T47D (cell line): ENCODE measurements around the gene ZKSCAN3.
"Not testable (repeated sequence)": the region's sequence is repeated elsewhere in the genome, so short reads cannot be mapped to it uniquely, and the experiment has no call there.

Source experiments
- DNase-seq, 2 experiments: peaks; one replicate each; pipeline versions ENCODE4 v3.0.0 to v3.0.0-alpha.2; 2011 to 2012; ENCODE audit warnings: low read depth in 1 of 2, low spot score in 1 of 2
- JUND ChIP-seq: IDR thresholded peaks from 2 replicates; pipeline ENCODE4 v1.6.1; 2012; ENCODE audit warnings: low read depth
- in situ Hi-C: cut with HindIII; loops from 2 replicates; pipeline ENCODE4 v1.10.0; 2016; ENCODE audit warnings: low sequenced_read_pairs, low pct_unique_long_range_greater_than_20kb

ZKSCAN3 gene

GRCh38 chr6:28349892-28350737, at the start of gene ZKSCAN3:
ZKSCAN3 (plus strand) TSS chr6:28349947; CDS start chr6:28359587, 9,640 bp downstream.
- no peak for TF ChIP-seq JUND
- peak; percentile 61 to 85 for DNase-seq
- in situ Hi-C loops = no loop called here

DNA sequence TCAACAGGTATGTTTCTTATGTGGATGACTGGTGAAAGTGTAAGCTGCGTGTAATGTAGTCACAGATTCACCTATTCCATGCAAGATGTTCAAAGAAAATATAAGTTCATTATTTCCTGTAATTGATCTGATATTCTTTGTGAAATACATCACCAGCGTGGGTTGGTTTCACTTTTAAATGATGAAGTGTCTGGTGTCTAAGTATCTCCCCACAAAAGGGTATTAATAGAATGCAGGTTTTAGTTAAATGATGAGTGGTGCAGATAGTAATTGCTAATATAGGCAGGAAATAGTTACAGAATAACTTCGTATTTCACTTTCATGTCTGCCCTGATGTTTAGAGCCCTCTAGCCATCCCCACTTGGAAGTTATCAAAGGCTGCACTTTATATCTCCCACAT, 46.2 kb upstream of the ZKSCAN3 start:
- TF ChIP-seq JUND = no peak
- DNase-seq = no peak
- in situ Hi-C loops = no loop called here

- in situ Hi-C loops = not testable (repeated sequence)
These were observed 43.4 kb upstream of the ZKSCAN3 start for GRCh38 chr6:28306363-28306762.

DNA sequence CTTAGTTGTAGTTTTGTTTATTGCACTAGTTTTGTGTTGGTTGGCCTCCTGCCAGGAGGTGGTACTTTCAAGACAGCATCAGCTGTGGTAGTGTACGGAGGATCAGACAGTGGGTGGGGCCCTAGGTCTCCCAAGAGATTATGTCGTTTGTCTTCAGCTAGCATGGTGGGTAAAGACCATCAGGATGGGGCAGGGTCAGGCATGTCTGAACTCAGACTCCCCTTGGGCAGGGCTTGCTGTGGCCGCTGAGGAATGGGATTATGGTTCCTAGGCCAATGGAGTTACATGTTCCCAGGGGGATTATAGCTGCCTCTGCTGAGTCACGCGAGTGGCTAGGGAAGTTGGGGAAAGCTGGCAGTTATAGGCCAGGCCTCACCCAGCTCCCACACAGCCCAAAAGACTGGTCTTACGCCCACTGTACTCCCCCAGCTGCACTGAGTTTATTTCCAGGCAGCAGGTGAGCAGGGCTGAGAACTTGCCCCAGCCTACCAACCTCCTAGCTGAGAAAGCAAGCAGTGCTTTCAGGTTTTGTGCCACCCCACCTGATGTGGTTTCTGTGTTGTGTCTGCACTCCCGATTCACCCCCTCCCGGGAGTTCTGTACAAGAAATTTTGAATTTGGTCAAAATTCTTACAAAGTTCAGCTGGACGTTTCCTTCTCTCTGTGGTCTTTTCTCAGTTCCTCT, 38.5 kb upstream of the ZKSCAN3 start:
- no peak for DNase-seq
- in situ Hi-C loops = no loop called here
- no peak for TF ChIP-seq JUND

More at GRCh38 chr6:28306363-28306762, 43.4 kb upstream of the ZKSCAN3 start:
- not testable (repeated sequence) for DNase-seq

DNA sequence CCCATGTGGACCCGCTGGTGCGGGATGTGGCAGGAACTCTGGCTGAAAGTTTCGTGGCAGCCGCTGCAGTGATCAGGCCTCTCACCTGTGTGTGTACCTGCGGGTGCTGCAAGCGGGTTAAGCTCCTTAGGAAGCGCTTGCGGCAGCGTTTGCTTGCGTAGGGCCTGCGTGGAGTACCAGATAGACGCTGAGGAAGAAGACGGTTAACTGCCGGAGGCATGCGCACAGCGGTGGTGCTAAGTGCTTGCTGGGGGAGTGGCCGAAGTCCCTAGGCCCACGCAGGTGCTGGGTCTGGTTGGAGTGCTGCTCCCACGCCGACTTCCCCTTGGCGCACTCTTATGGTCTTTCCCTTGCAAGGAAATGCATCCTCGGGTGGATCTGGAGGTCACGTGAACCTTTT, 36.8 kb upstream of the ZKSCAN3 start:
- TF ChIP-seq JUND = no peak
- no peak for DNase-seq
- in situ Hi-C loops = no loop called here

DNA sequence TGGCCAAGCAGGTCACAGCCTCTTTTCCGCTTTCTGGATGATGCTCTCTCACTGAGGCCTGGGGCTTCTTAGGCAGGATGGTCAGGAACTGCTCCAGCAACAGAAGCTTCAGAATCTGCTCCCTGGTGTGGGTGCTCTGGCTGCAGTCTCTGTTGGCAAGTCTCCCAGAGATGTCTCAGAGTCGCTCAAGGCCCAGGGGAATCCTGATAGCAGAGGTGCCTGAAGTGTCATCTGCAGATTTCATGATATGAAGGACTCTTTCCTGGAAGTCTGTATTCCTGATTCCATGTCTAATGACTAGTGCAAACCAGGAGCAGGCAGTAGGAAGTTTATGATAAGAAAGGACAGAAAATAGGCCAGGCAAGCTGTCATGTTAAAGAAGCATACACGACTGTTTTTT, 34.1 kb upstream of the ZKSCAN3 start:
- in situ Hi-C loops = no loop called here
- no peak for DNase-seq
- no peak for TF ChIP-seq JUND

GRCh38 chr6:28317866-28318265, 31.9 kb upstream of the ZKSCAN3 start:
- DNase-seq, in situ Hi-C loops: not testable (repeated sequence)

DNA sequence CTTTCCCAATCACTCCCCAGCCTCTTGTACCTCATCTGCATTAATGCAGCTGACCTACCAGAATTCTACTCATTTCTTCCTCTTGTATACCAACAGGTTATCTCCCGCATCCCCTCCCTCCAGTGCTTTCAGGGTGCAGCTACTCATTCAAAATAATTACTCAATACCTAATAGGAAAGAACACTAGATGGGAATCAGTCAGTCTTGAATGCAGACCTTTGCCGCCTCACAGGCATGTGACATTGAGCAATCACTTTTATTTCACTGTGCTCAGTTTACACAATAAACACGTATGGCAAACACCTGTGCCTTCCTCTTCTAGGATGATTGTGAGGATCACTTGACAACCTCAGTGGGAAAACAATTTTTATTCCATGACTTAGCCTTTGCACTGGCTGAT, 27.1 kb upstream of the ZKSCAN3 start:
- no peak for TF ChIP-seq JUND

GRCh38 chr6:28323813-28324424, 25.8 kb upstream of the ZKSCAN3 start:
- in situ Hi-C loops = no loop called here
- peak in 1 of 2 experiments; percentile 22 for DNase-seq
- no peak for TF ChIP-seq JUND

More for the DNA sequence above, 27.1 kb upstream of the ZKSCAN3 start:
- peak in 1 of 2 experiments; percentile 30 for DNase-seq
- in situ Hi-C loops = no loop called here

DNA sequence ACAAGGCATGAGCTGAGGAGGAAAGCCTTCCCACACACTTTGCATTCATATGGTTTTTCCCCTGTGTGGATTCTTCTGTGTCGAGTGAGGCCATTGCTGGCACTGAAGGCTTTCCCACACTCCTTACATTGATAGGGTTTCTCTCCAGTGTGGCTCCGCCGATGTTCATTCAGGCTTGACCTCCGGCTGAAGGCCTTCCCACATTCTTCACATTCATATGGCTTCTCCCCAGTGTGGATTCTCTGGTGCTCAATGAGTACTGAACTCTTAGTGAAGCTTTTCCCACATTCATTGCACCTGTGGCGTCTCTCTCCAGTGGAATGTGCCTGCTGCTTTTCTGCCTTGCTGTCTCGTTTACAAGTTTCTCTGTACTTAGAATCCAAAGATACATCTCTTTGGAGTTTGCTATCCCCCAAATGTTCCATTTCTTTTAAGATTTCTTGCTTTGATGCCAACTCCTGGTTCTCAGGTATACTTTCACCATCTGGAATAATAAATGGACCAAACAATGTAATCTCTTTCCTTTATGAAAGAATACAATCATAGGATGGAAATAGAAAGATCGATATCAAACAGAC, 23.3 kb upstream of the ZKSCAN3 start:
- no peak for TF ChIP-seq JUND
- DNase-seq = no peak
- in situ Hi-C loops = no loop called here

DNA sequence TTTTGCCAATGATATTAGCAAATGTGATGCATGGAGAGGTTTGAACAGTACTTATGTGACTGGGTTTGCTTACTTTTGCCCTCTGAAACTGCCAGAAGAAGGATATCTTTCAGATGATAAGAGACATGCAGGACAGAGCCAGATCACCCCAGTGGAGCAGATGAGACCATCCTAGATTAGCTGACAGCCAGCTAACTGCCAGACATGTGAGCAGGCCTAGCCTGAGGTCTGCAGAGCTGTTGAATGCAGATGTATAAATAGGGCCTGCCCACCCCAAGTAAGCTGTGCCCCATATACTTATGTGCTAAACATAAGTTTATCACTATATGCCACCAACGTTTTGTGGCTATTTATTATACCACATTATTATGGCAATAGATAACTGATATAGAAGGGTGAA, 19.7 kb upstream of the ZKSCAN3 start:
- no peak for TF ChIP-seq JUND
- no peak for DNase-seq
- in situ Hi-C loops = no loop called here

GRCh38 chr6:28333047-28333446, 16.7 kb upstream of the ZKSCAN3 start:
- TF ChIP-seq JUND = no peak
- no peak for DNase-seq
- in situ Hi-C loops = no loop called here

GRCh38 chr6:28333599-28334018, 16.1 kb upstream of the ZKSCAN3 start:
- in situ Hi-C loops = no loop called here

More at GRCh38 chr6:28333599-28334018, 16.1 kb upstream of the ZKSCAN3 start:
- TF ChIP-seq JUND = no peak
- DNase-seq = no peak
